Activated CD8-positive, alpha-beta T cell treated with anti-CD3 and anti-CD28 coated beads for 36 hours (primary cell): ENCODE results near the gene EIF2S2. TPM values are rescaled to one million over a fixed set of nuclear protein-coding genes. Genes with fewer than 3 reads are reported as not detected.

Experiments used
- ATAC-seq: fragments of 200-7000 bp; cut with Tn5 transposase; one replicate; pipeline ENCODE4 v1.10.0; 2021; ENCODE audit warnings: mild to moderate bottlenecking, moderate library complexity
- CTCF ChIA-PET: fragments of 350-600 bp; sonication (Branson Sonifier 250); formaldehyde crosslinking; loops from one replicate; lab custom pipeline; 2021; ENCODE audit warnings: antibody characterized with exemption; lab: Charles Lee
- POLR2A ChIA-PET: fragments of 350-600 bp; sonication (Branson Sonifier 250); formaldehyde crosslinking; loops from one replicate; lab custom pipeline; 2021; ENCODE audit warnings: antibody characterized with exemption; lab: Charles Lee
- DNase-seq: peaks from one replicate; pipeline ENCODE4 v3.0.0-alpha.2; 2020
- H3K27ac Mint-ChIP-seq: one replicate; pipeline ENCODE4 v1.8.0; 2021; ENCODE audit warnings: mild to moderate bottlenecking, mixed read lengths
- H3K27me3 Mint-ChIP-seq: one replicate; pipeline ENCODE4 v1.8.0; 2021; ENCODE audit warnings: mixed read lengths
- H3K36me3 Mint-ChIP-seq: one replicate; pipeline ENCODE4 v1.8.0; 2021; ENCODE audit warnings: low read depth, mixed read lengths
- H3K4me1 Mint-ChIP-seq: one replicate; pipeline ENCODE4 v1.8.0; 2021; ENCODE audit warnings: low read depth, mixed read lengths
- H3K4me3 Mint-ChIP-seq: one replicate; pipeline ENCODE4 v1.8.0; 2021; ENCODE audit warnings: mild to moderate bottlenecking, moderate library complexity, mixed read lengths
- H3K9me3 Mint-ChIP-seq: one replicate; pipeline ENCODE4 v1.8.0; 2021; ENCODE audit warnings: mixed read lengths
- intact Hi-C: fragments of 100-400 bp; cut with micrococcal nuclease; formaldehyde crosslinking; loops from one replicate; pipeline ENCODE4 v1.10.0; 2022
- total RNA-seq, 2 experiments: library from RNA; stranded (reverse); gene quantifications; one replicate each; pipeline ENCODE4 v1.2.3, GENCODE V29; 2021
- TF ChIP-seq, protein P1 (sequence below): fragments of 200-600 bp; IDR thresholded peaks from one replicate; pipeline ENCODE4 v1.8.0; 2022; ENCODE audit warnings: antibody characterized with exemption, mild to moderate bottlenecking

Gene EIF2S2
- total RNA-seq, 2 experiments from 2014 or later: 161 to 164 TPM

DNA sequence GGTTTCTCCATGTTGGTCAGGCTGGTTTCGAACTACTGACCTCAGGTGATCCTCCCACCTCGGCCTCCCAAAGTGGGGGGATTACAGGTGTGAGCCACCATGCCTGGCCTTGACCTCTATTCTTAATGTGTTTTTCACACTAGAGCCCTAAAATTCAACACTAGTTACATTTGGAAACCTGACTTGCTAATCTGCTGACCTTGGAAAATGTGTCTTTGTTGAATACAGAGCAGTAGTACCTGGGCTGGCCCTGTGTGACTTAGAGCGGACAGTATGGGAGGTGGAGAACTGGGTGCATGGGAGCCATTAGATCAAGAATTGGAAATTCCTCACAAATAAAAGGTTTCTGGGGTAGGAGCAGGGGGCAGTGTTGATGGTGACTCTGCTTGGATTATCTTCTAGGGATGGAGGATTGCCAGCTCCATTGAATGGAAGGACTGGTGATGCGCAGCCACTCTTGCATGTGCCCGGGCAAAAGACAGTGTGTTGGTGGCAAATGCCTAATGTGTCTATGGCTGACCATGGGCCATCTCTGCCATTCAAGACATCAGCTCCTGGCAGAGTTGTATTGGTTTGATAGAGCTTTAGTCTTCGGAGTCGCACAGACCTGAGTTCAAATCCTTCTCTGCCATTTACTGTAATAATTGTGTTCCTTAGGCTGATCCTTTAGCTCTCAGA lies 64.9 kb downstream of the EIF2S2 start:
- H3K36me3 Mint-ChIP-seq: no peaks in the 10 kb centered on the region
- peaks cover 65% of the 10 kb centered on the region for H3K4me1 Mint-ChIP-seq
- no peaks in the 10 kb centered on the region for H3K9me3 Mint-ChIP-seq
- no peak for ATAC-seq
- DNase-seq: no peak
- POLR2A ChIA-PET: interaction anchor here (0.7 to 1.3 kb wide), 2 partner anchors 13 to 61 kb away, joined by 3 read pairs; no protein-coding TSS in a partner anchor
- no peak overlapping the region for H3K4me3 Mint-ChIP-seq
- TF ChIP-seq, protein P1, sequence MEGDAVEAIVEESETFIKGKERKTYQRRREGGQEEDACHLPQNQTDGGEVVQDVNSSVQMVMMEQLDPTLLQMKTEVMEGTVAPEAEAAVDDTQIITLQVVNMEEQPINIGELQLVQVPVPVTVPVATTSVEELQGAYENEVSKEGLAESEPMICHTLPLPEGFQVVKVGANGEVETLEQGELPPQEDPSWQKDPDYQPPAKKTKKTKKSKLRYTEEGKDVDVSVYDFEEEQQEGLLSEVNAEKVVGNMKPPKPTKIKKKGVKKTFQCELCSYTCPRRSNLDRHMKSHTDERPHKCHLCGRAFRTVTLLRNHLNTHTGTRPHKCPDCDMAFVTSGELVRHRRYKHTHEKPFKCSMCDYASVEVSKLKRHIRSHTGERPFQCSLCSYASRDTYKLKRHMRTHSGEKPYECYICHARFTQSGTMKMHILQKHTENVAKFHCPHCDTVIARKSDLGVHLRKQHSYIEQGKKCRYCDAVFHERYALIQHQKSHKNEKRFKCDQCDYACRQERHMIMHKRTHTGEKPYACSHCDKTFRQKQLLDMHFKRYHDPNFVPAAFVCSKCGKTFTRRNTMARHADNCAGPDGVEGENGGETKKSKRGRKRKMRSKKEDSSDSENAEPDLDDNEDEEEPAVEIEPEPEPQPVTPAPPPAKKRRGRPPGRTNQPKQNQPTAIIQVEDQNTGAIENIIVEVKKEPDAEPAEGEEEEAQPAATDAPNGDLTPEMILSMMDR: no peak
- intact Hi-C loops: no loop called here
- H3K27me3 Mint-ChIP-seq: no peaks in the 10 kb centered on the region
- no peak overlapping the region for H3K27ac Mint-ChIP-seq
- CTCF ChIA-PET: interaction anchor here (1.5 to 2.1 kb wide), 2 partner anchors 20 to 22 kb away, joined by 3 to 8 read pairs; no protein-coding TSS in a partner anchor

DNA sequence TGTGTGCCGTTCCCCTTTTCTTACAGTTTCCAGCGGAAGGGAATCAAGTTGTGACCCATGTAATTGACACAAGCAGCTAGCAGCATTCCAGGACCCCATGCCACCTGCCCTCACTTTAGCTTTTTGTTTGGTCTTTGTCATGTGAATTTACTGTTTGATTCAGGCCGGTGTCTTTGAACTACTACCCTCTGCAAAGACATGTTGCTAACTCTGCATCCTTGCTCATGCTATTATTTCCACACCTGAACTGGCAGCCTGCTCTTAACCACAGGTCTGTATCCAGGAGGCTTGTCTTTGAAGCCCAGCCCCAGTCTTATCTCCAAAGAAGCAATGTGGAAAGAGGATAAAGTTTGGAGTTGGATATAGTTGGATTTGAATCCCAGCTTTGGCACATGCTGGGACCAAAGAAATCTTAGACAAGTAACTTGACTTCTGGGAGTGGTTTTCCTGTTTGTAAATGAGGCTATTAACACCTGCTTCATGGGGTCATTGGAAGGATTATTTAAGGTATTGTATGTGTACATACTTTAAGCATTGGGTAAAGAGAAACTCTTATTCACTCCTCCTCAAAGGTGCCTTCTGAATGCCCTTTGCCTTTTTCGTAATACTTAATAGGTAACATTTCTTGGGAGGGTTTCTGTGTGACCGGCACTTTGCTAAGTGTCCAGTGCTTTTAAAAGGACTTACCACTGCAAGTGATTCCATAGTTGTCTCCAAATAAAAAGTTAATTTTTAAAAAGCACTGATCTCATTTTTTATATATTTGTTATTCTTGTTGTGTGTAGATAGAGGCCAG lies 65.9 kb downstream of the EIF2S2 start:
- Mint-ChIP-seq H3K4me1 (peaks cover 68% of the 10 kb centered on the region), H3K9me3 (no peaks in the 10 kb centered on the region), H3K4me3 (no peak overlapping the region), H3K27ac (no peak overlapping the region), H3K27me3 (no peaks in the 10 kb centered on the region), H3K36me3 (no peaks in the 10 kb centered on the region)
- intact Hi-C loops: no loop called here
- DNase-seq: no peak
- TF ChIP-seq, protein P1: no peak
- ChIA-PET CTCF (interaction anchor here (1.5 kb wide), 1 partner anchor 19 kb away, joined by 3 read pairs; no protein-coding TSS in a partner anchor), POLR2A (no interaction called here)
- ATAC-seq: no peak

DNA sequence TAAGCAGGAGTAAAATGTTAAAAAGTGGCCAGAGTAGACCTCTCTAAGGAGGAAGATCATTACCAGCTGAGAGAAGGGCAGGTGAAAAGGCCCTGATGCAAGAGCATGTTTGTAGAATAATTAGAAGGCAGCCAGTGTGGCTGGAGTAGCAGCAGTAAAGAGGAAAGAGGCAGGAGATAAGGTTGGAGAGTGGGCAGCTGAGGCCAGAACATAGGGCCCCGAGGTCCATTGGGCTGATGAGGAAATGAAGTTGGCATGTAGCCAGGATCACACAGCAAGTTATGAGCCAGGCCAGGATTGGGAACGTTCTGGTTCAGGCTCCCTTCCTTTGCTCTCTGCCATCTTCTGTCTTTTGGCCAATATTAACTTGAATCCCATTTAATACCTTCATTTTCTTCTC lies 66.7 kb downstream of the EIF2S2 start:
- Mint-ChIP-seq H3K9me3 (no peaks in the 10 kb centered on the region), H3K36me3 (peaks cover 2% of the 10 kb centered on the region), H3K4me3 (no peak overlapping the region), H3K27me3 (no peaks in the 10 kb centered on the region), H3K27ac (no peak overlapping the region), H3K4me1 (peaks cover 68% of the 10 kb centered on the region)
- ATAC-seq: no peak
- intact Hi-C loops: no loop called here
- no peak for DNase-seq
- ChIA-PET CTCF (no interaction called here), POLR2A (no interaction called here)
- TF ChIP-seq, protein P1: no peak

- CTCF ChIA-PET: interaction anchor here (0.9 to 1.8 kb wide), 2 partner anchors 11 to 21 kb away, joined by 3 to 5 read pairs; no protein-coding TSS in a partner anchor
- H3K36me3 Mint-ChIP-seq: peaks cover 2% of the 10 kb centered on the region
Observed at GRCh38 chr20:34043025-34043424, 69.0 kb downstream of the EIF2S2 start.

More at GRCh38 chr20:34043025-34043424, 69.0 kb downstream of the EIF2S2 start:
- DNase-seq: no peak
- H3K4me1 Mint-ChIP-seq: peaks cover 68% of the 10 kb centered on the region
- no peak overlapping the region for H3K27ac Mint-ChIP-seq
- TF ChIP-seq, protein P1: no peak
- no peak overlapping the region for H3K4me3 Mint-ChIP-seq
- H3K9me3 Mint-ChIP-seq: no peaks in the 10 kb centered on the region
- no peak for ATAC-seq
- POLR2A ChIA-PET: interaction anchor here (1.1 kb wide), 1 partner anchor 19 kb away, joined by 3 read pairs; no protein-coding TSS in a partner anchor
- H3K27me3 Mint-ChIP-seq: no peaks in the 10 kb centered on the region
- intact Hi-C loops: no loop called here
